ENCODE data around the gene TGM3.

TGM3 gene

GRCh38 chr20:2386516-2387179 is 90.8 kb downstream of the TGM3 start:
- TF ChIP-seq CTCF (IDR thresholded peaks at IDR 0.05; ENCODE audit: low read length), result no peak
- TF ChIP-seq EZH2 (IDR thresholded peaks at IDR 0.05; ENCODE audit: borderline replicate concordance, low read length), result no peak
- no peaks in the 10 kb centered on the region for H3K4me1 ChIP-seq (ENCODE audit: insufficient read depth, low read length, severe bottlenecking)
- H3K27me3 ChIP-seq (ENCODE audit: insufficient read depth, low read length), result no peaks in the 10 kb centered on the region; the same call in 1 of the 2 replicates
- H3K9me3 ChIP-seq (ENCODE audit: low read length), result peaks cover 8% of the 10 kb centered on the region
- H3K9me2 ChIP-seq (ENCODE audit: low read depth, low read length), result no peaks in the 10 kb centered on the region
- H3F3A ChIP-seq (ENCODE audit: insufficient read depth, low read length), result no peaks in the 10 kb centered on the region
- H3K36me3 ChIP-seq (ENCODE audit: insufficient read depth, low read length), result no peaks in the 10 kb centered on the region
- H4K20me1 ChIP-seq (ENCODE audit: insufficient read depth, low read length), result no peaks in the 10 kb centered on the region
- H3K79me2 ChIP-seq (ENCODE audit: insufficient read depth, low read length), result no peaks in the 10 kb centered on the region
- H3K4me3 ChIP-seq (ENCODE audit: low read depth, low read length, poor library complexity, severe bottlenecking), result no peak overlapping the region
- no peak overlapping the region for H3K9ac ChIP-seq (ENCODE audit: low read length)
- no peak overlapping the region for H3K27ac ChIP-seq (ENCODE audit: low read depth, low read length, poor library complexity, severe bottlenecking)
- H3K4me2 ChIP-seq (ENCODE audit: low read length), result no peak overlapping the region
- H2AFZ ChIP-seq (ENCODE audit: low read length), result no peak overlapping the region

- Histone ChIP-seq H3K9me2 (ENCODE audit: low read depth, low read length) (no peaks in the 10 kb centered on the region), H3F3A (ENCODE audit: insufficient read depth, low read length) (no peaks in the 10 kb centered on the region), H3K36me3 (ENCODE audit: insufficient read depth, low read length) (no peaks in the 10 kb centered on the region), H3K9me3 (ENCODE audit: low read length) (peaks cover 8% of the 10 kb centered on the region), H4K20me1 (ENCODE audit: insufficient read depth, low read length) (no peaks in the 10 kb centered on the region), H3K79me2 (ENCODE audit: insufficient read depth, low read length) (no peaks in the 10 kb centered on the region), H3K9ac (ENCODE audit: low read length) (no peak overlapping the region), H3K27me3 (ENCODE audit: insufficient read depth, low read length) (no peaks in the 10 kb centered on the region; the same call in 1 of the 2 replicates), H3K4me1 (ENCODE audit: insufficient read depth, low read length, severe bottlenecking) (no peaks in the 10 kb centered on the region), H3K4me2 (ENCODE audit: low read length) (no peak overlapping the region), H3K4me3 (ENCODE audit: low read depth, low read length, poor library complexity, severe bottlenecking) (no peak overlapping the region), H2AFZ (ENCODE audit: low read length) (no peak overlapping the region), H3K27ac (ENCODE audit: low read depth, low read length, poor library complexity, severe bottlenecking) (no peak overlapping the region)
- TF ChIP-seq EZH2 (IDR thresholded peaks at IDR 0.05; ENCODE audit: borderline replicate concordance, low read length) (no peak), CTCF (IDR thresholded peaks at IDR 0.05; ENCODE audit: low read length) (peak; percentile 67)
These were observed 91.4 kb downstream of the TGM3 start for GRCh38 chr20:2387180-2387577.

GRCh38 chr20:2387580-2387979 is 91.8 kb downstream of the TGM3 start:
- Histone ChIP-seq H3F3A (ENCODE audit: insufficient read depth, low read length) (no peaks in the 10 kb centered on the region), H4K20me1 (ENCODE audit: insufficient read depth, low read length) (no peaks in the 10 kb centered on the region), H2AFZ (ENCODE audit: low read length) (no peak overlapping the region), H3K4me3 (ENCODE audit: low read depth, low read length, poor library complexity, severe bottlenecking) (no peak overlapping the region), H3K9me3 (ENCODE audit: low read length) (peaks cover 8% of the 10 kb centered on the region), H3K79me2 (ENCODE audit: insufficient read depth, low read length) (no peaks in the 10 kb centered on the region), H3K27ac (ENCODE audit: low read depth, low read length, poor library complexity, severe bottlenecking) (no peak overlapping the region), H3K9ac (ENCODE audit: low read length) (no peak overlapping the region), H3K9me2 (ENCODE audit: low read depth, low read length) (no peaks in the 10 kb centered on the region), H3K36me3 (ENCODE audit: insufficient read depth, low read length) (no peaks in the 10 kb centered on the region), H3K4me2 (ENCODE audit: low read length) (no peak overlapping the region), H3K4me1 (ENCODE audit: insufficient read depth, low read length, severe bottlenecking) (no peaks in the 10 kb centered on the region), H3K27me3 (ENCODE audit: insufficient read depth, low read length) (no peaks in the 10 kb centered on the region; the same call in 1 of the 2 replicates)
- TF ChIP-seq CTCF (IDR thresholded peaks at IDR 0.05; ENCODE audit: low read length), result no peak
- no peak for TF ChIP-seq EZH2 (IDR thresholded peaks at IDR 0.05; ENCODE audit: borderline replicate concordance, low read length)
